Keratinocyte (primary cell): ENCODE results near the gene POLA1.

ENCODE experiments used
- EZH2 ChIP-seq: IDR thresholded peaks from one replicate; pipeline ENCODE4 v1.6.1; 2012; ENCODE audit warnings: inconsistent platforms, mild to moderate bottlenecking, low read length, moderate library complexity
- TF ChIP-seq, protein P1 (sequence below), 3 experiments: IDR thresholded peaks in 1 of 3; conservative IDR thresholded peaks in 1 of 3; optimal IDR thresholded peaks in 1 of 3; 2 replicates in 2 of 3; 3 replicates in 1 of 3; pipeline versions ENCODE3 to v1.5.1; 2011; ENCODE audit warnings: low read length in 3 of 3, mild to moderate bottlenecking in 3 of 3, moderate library complexity in 2 of 3, control low read depth in 1 of 3, inconsistent platforms in 1 of 3; ENCODE audit not compliant: insufficient read depth in 2 of 3; ENCODE audit errors: extremely low read depth in 1 of 3

DNA sequence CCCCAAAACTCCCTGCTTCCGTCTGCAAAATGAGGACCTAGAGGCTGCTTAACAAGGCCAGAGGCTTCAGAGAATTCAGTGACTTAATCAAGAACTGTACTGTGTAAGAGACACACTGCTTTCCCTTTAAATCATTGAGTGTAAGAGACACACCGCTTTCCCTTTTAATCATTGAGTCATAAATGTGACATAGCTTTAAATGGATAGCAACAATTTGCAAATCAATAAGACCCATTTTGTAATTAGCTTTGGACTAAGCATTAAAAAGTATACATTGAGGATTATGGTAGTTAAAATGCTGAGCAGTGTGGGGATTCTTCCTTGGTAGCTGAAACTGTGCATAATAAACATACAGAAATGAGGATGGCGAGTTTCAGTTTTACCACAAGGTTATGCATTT, 290.2 kb downstream of the POLA1 start:
- TF ChIP-seq, protein P1, sequence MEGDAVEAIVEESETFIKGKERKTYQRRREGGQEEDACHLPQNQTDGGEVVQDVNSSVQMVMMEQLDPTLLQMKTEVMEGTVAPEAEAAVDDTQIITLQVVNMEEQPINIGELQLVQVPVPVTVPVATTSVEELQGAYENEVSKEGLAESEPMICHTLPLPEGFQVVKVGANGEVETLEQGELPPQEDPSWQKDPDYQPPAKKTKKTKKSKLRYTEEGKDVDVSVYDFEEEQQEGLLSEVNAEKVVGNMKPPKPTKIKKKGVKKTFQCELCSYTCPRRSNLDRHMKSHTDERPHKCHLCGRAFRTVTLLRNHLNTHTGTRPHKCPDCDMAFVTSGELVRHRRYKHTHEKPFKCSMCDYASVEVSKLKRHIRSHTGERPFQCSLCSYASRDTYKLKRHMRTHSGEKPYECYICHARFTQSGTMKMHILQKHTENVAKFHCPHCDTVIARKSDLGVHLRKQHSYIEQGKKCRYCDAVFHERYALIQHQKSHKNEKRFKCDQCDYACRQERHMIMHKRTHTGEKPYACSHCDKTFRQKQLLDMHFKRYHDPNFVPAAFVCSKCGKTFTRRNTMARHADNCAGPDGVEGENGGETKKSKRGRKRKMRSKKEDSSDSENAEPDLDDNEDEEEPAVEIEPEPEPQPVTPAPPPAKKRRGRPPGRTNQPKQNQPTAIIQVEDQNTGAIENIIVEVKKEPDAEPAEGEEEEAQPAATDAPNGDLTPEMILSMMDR (optimal IDR thresholded peaks at IDR 0.05 in 1 of 3, IDR thresholded peaks at IDR 0.05 in 1 of 3, conservative IDR thresholded peaks at IDR 0.05 in 1 of 3; ENCODE audit: extremely low read depth in 1 of 3, insufficient read depth in 2 of 3, low read length in 3 of 3): no peak
- no peak for TF ChIP-seq EZH2
